Right lobe of liver (tissue), 6 donors: ENCODE measurements around the gene RASA4B. TPM values are rescaled to one million over a fixed set of nuclear protein-coding genes. Genes with fewer than 3 reads are reported as not detected.
A peak's percentile ranks its signal among the peaks of the same experiment; 100 is the strongest.
"Not testable (repeated sequence)": the region's sequence is repeated elsewhere in the genome, so short reads cannot be mapped to it uniquely, and the experiment has no call there.

ENCODE experiments used
- ATAC-seq, 4 donors: fragments of 200-7000 bp; cut with Tn5 transposase; one replicate each; pipeline ENCODE4 v1.9.1; 2020; ENCODE audit warnings: mild to moderate bottlenecking in 4 of 4, moderate library complexity in 4 of 4
- DNase-seq, 3 donors: peaks; one replicate each; pipeline ENCODE4 v3.0.0-alpha.2; 2020
- H3K27ac ChIP-seq, 3 donors: fragments of 200-600 bp; one replicate each; pipeline ENCODE4 v1.8.0; 2022
- H3K27me3 ChIP-seq, 2 donors: fragments of 200-600 bp; one replicate each; pipeline ENCODE4 v1.8.0; 2022
- H3K36me3 ChIP-seq, 4 donors: fragments of 200-600 bp; sonication (generic) in 1 of 4; one replicate each; pipeline versions ENCODE4 v1.5.1 to v1.8.0; 2017 to 2022; ENCODE audit warnings: control low read depth in 1 of 4
- H3K4me1 ChIP-seq, 4 donors: fragments of 200-600 bp; sonication (generic) in 1 of 4; one replicate each; pipeline versions ENCODE4 v1.5.1 to v1.8.0; 2017 to 2022; ENCODE audit warnings: control low read depth in 1 of 4
- H3K4me3 ChIP-seq, 3 donors: fragments of 200-600 bp; one replicate each; pipeline ENCODE4 v1.8.0; 2022
- H3K9me3 ChIP-seq, 4 donors: fragments of 200-600 bp; sonication (generic) in 1 of 4; one replicate each; pipeline versions ENCODE4 v1.5.1 to v1.8.0; 2017 to 2022; ENCODE audit warnings: control low read depth in 1 of 4
- WGBS: methylation state at CpG from one replicate; pipeline ENCODE4 v1.1.6; 2018; ENCODE audit warnings: low coverage, low lambda C conversion rate; ENCODE audit not compliant: insufficient coverage; ENCODE audit errors: missing lambda C conversion rate; 5-methylcytosine and 5-hydroxymethylcytosine counted together
- intact Hi-C, 2 donors: fragments of 100-400 bp; cut with DNase I; formaldehyde crosslinking; loops; one replicate each; pipeline versions ENCODE4 v1.11.2 to v1.14.1; 2022
- total RNA-seq, 6 experiments: library from RNA; depleted of rRNA in 2 of 6; stranded (reverse); fragments of >200 nt in 2 of 6; fragmentation: NEBNext Ultra II Directional in 3 of 6; extraction: Animal tissue kit (Norgen Biotek cat#: 25700) in 3 of 6; gene quantifications; one replicate each; pipeline versions ENCODE4 v1.1.0 to v1.2.4, GENCODE V29; 2016 to 2023
- donor health status: DM: no; HTN: yes; CAD: no.
- donor health status: DM: no; HTN: no; CAD: no.
- donor health status: DM: no; HTN: no; CAD: no.
- donor health status: DM: no; HTN: yes; CAD: no.
- donor health status: DM: no; HTN: yes; CAD: no.

Gene RASA4B
- total RNA-seq, 6 experiments from 2014 or later, result 1.1 to 3.4 (median 2.7) TPM

- H3K4me1 ChIP-seq, H3K36me3 ChIP-seq, intact Hi-C loops, H3K27ac ChIP-seq, H3K27me3 ChIP-seq, ATAC-seq, H3K9me3 ChIP-seq, H3K4me3 ChIP-seq: not testable (repeated sequence)
- no CpG with 5 or more reads among the region's 8 CpGs for WGBS
- peak in 1 of 3 donors; percentile 24 for DNase-seq
Observed at GRCh38 chr7:102510575-102510974, 7.0 kb downstream of the RASA4B start.

GRCh38 chr7:102507410-102508088 is 10.0 kb downstream of the RASA4B start:
- H3K9me3 ChIP-seq, H3K36me3 ChIP-seq, H3K4me1 ChIP-seq, intact Hi-C loops, H3K4me3 ChIP-seq, H3K27me3 ChIP-seq, H3K27ac ChIP-seq: not testable (repeated sequence)
- ATAC-seq (peak in 1 of 4 donors; percentile 3), DNase-seq (peak in 2 of 3 donors; percentile 11 to 32)
- WGBS, result no CpG with 5 or more reads among the region's 8 CpGs

GRCh38 chr7:102505298-102506185 is 12.0 kb downstream of the RASA4B start:
- H3K4me1 ChIP-seq, H3K4me3 ChIP-seq, H3K27me3 ChIP-seq, H3K9me3 ChIP-seq, H3K27ac ChIP-seq, H3K36me3 ChIP-seq, intact Hi-C loops: not testable (repeated sequence)
- DNase-seq (peak in 1 of 3 donors; percentile 3), ATAC-seq (peak in 3 of 4 donors; percentile 22 to 53 (median 43))
- WGBS, result 84% methylated on average over 5 of the region's 24 CpGs

- H3K4me3 ChIP-seq, H3K36me3 ChIP-seq, H3K4me1 ChIP-seq, DNase-seq, H3K27me3 ChIP-seq, H3K9me3 ChIP-seq, H3K27ac ChIP-seq, intact Hi-C loops: not testable (repeated sequence)
- peak in 3 of 4 donors; percentile 10 to 38 (median 37) for ATAC-seq
- WGBS, result no CpG with 5 or more reads among the region's 12 CpGs
Observed at GRCh38 chr7:102503141-102503540, 14.4 kb downstream of the RASA4B start.

- intact Hi-C loops, H3K9me3 ChIP-seq, H3K4me1 ChIP-seq, H3K36me3 ChIP-seq, ATAC-seq, H3K27ac ChIP-seq, H3K27me3 ChIP-seq, H3K4me3 ChIP-seq: not testable (repeated sequence)
- DNase-seq, result peak in 1 of 3 donors; percentile 19
- 93% methylated on average over 3 of the region's 16 CpGs for WGBS
Observed at GRCh38 chr7:102498321-102498720, 19.3 kb downstream of the RASA4B start.

- WGBS, result no CpG with 5 or more reads among the region's 5 CpGs
- H3K27me3 ChIP-seq, intact Hi-C loops, H3K27ac ChIP-seq, H3K4me3 ChIP-seq, H3K4me1 ChIP-seq, H3K9me3 ChIP-seq, H3K36me3 ChIP-seq: not testable (repeated sequence)
- ATAC-seq (peak; percentile 25 to 49 (median 35)), DNase-seq (peak in 2 of 3 donors; percentile 41 to 55)
Observed at GRCh38 chr7:102497308-102497707, 20.3 kb downstream of the RASA4B start.

- H3K9me3 ChIP-seq, H3K27ac ChIP-seq, H3K4me1 ChIP-seq, ATAC-seq, intact Hi-C loops, H3K27me3 ChIP-seq, H3K4me3 ChIP-seq, H3K36me3 ChIP-seq: not testable (repeated sequence)
- peak in 2 of 3 donors; percentile 31 to 43 for DNase-seq
- WGBS, result 61% methylated on average over 2 of the region's 10 CpGs
Observed at GRCh38 chr7:102496861-102497260, 20.7 kb downstream of the RASA4B start.

GRCh38 chr7:102494473-102495149 is 23.0 kb downstream of the RASA4B start:
- H3K4me3 ChIP-seq, H3K36me3 ChIP-seq, H3K27me3 ChIP-seq, H3K27ac ChIP-seq, DNase-seq, H3K9me3 ChIP-seq, H3K4me1 ChIP-seq, intact Hi-C loops: not testable (repeated sequence)
- peak; percentile 20 to 63 (median 46) for ATAC-seq
- no CpG with 5 or more reads among the region's 67 CpGs for WGBS

- peak in 2 of 3 donors; percentile 10 to 29 for DNase-seq
- intact Hi-C loops, H3K9me3 ChIP-seq, ATAC-seq, H3K36me3 ChIP-seq, H3K27me3 ChIP-seq, H3K4me1 ChIP-seq, H3K4me3 ChIP-seq, H3K27ac ChIP-seq: not testable (repeated sequence)
- no CpG with 5 or more reads among the region's 15 CpGs for WGBS
Observed at GRCh38 chr7:102494026-102494425, 23.6 kb downstream of the RASA4B start.

- H3K4me3 ChIP-seq, DNase-seq, H3K9me3 ChIP-seq, H3K27me3 ChIP-seq, H3K27ac ChIP-seq, intact Hi-C loops, H3K4me1 ChIP-seq, H3K36me3 ChIP-seq: not testable (repeated sequence)
- peak; percentile 69 to 74 (median 72) for ATAC-seq
- WGBS, result no CpG with 5 or more reads among the region's 33 CpGs
Observed at GRCh38 chr7:102493220-102493935, 24.2 kb downstream of the RASA4B start.
